Right lobe of liver (tissue), 4 donors: Measurements from ENCODE around the gene SMYD4.

ENCODE experiments used
- POLR2A ChIP-seq: fragments of 450-650 bp; IDR thresholded peaks from one replicate; pipeline ENCODE4 v1.6.1; 2017; ENCODE audit warnings: antibody characterized with exemption, mild to moderate bottlenecking
- TF ChIP-seq, protein P1 (sequence below), 4 donors: fragments of 200-600 bp in 3 of 4; fragments of 450-650 bp in 1 of 4; IDR thresholded peaks; one replicate each; pipeline versions ENCODE4 v1.5.1 to v1.8.0; 2016 to 2022; ENCODE audit warnings: antibody characterized with exemption in 4 of 4, mild to moderate bottlenecking in 2 of 4
- donor health status: DM: no; HTN: no; CAD: no.
- donor health status: DM: no; HTN: no; CAD: no.
- donor health status: DM: no; HTN: yes; CAD: no.

DNA sequence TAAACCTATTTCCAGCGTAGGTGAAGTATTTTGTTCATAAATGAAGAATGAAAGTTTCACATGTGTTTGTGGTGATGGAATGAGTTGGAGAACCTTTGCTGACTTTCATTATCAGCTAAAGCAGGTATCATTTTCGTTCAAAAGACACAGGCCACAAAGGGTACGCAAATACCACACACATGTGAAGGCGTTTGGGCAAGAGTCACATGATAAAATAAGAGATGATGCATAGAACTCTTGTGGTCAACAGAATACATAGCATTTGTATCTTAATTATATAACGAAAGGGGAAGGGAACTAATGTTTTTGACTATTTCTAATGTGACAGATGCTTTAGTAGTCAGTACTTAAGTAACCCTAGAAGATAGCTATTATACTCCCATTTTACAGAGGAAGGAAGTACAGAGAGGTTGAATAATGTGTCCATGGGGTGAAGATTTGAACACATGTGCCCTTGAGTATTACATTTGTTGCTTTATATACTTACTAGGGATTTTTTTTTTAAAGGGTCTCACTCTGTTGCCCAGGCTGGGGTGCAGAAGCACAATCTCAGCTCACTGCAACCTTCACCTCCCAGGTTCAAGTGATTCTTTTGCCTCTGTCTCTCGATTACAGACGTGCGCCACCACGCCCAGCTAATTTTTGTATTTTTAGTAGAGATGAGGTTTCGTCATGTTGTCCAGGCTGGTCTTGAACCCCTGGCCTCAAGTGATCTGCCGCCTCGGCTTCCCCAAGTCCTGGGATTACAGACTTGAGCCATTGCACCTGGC, 4.9 kb upstream of the SMYD4 start:
- TF ChIP-seq, protein P1, sequence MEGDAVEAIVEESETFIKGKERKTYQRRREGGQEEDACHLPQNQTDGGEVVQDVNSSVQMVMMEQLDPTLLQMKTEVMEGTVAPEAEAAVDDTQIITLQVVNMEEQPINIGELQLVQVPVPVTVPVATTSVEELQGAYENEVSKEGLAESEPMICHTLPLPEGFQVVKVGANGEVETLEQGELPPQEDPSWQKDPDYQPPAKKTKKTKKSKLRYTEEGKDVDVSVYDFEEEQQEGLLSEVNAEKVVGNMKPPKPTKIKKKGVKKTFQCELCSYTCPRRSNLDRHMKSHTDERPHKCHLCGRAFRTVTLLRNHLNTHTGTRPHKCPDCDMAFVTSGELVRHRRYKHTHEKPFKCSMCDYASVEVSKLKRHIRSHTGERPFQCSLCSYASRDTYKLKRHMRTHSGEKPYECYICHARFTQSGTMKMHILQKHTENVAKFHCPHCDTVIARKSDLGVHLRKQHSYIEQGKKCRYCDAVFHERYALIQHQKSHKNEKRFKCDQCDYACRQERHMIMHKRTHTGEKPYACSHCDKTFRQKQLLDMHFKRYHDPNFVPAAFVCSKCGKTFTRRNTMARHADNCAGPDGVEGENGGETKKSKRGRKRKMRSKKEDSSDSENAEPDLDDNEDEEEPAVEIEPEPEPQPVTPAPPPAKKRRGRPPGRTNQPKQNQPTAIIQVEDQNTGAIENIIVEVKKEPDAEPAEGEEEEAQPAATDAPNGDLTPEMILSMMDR (IDR thresholded peaks at IDR 0.05): no peak
- TF ChIP-seq POLR2A: no peak
